SK-N-SH treated with all-trans-retinoic acid at 6 μM for 48 hours (cell line): ENCODE measurements around the gene MBD5.

Source experiments
- ATAC-seq: fragments of 200-7000 bp; cut with Tn5 transposase; 3 replicates; pipeline ENCODE4 v1.9.1; 2020; ENCODE audit warnings: mild to moderate bottlenecking, moderate library complexity
- ARNTL ChIP-seq: fragments of 450-650 bp; formaldehyde crosslinking; IDR thresholded peaks from 2 replicates; pipeline ENCODE4 v1.5.0; 2020; ENCODE audit warnings: low read depth, mild to moderate bottlenecking, moderate library complexity, borderline replicate concordance
- BACH2 ChIP-seq: fragments of 250-450 bp; sonication (Bioruptor Pico); IDR thresholded peaks from 2 replicates; pipeline ENCODE4 v1.9.0; 2021; ENCODE audit warnings: mild to moderate bottlenecking, borderline replicate concordance
- CREB5 ChIP-seq: fragments of 250-450 bp; sonication (Bioruptor Pico); IDR thresholded peaks from 2 replicates; pipeline ENCODE4 v1.5.1; 2020; ENCODE audit warnings: low read depth, mild to moderate bottlenecking, moderate library complexity
- CSDC2 ChIP-seq: fragments of 250-450 bp; sonication (Bioruptor Pico); IDR thresholded peaks from 2 replicates; pipeline ENCODE4 v1.5.0; 2020; ENCODE audit warnings: mild to moderate bottlenecking, moderate library complexity
- CSRNP3 ChIP-seq: fragments of 250-450 bp; sonication (Bioruptor Pico); IDR thresholded peaks from 2 replicates; pipeline ENCODE4 v1.5.1; 2021; ENCODE audit warnings: mild to moderate bottlenecking, moderate library complexity
- GLIS3 ChIP-seq: fragments of 250-450 bp; sonication (Bioruptor Pico); IDR thresholded peaks from 2 replicates; pipeline ENCODE4 v1.5.0; 2020; ENCODE audit warnings: mild to moderate bottlenecking, moderate library complexity
- ISL1 ChIP-seq: fragments of 250-450 bp; sonication (Bioruptor Pico); IDR thresholded peaks from 2 replicates; pipeline ENCODE4 v2.1.2; 2022; ENCODE audit warnings: mild to moderate bottlenecking, moderate library complexity
- OSR1 ChIP-seq: fragments of 250-450 bp; sonication (Bioruptor Pico); IDR thresholded peaks from 2 replicates; pipeline ENCODE4 v1.8.0; 2022; ENCODE audit warnings: moderate library complexity, mild to moderate bottlenecking, inconsistent platforms
- PATZ1 ChIP-seq: fragments of 250-450 bp; sonication (Bioruptor Pico); IDR thresholded peaks from 2 replicates; pipeline ENCODE4 v1.8.0; 2020; ENCODE audit warnings: mild to moderate bottlenecking, moderate library complexity, borderline replicate concordance
- POU6F1 ChIP-seq: fragments of 250-450 bp; sonication (Bioruptor Pico); IDR thresholded peaks from 2 replicates; pipeline ENCODE4 v1.8.0; 2021; ENCODE audit warnings: low read depth, mild to moderate bottlenecking, moderate library complexity, borderline replicate concordance
- PPARA ChIP-seq: fragments of 250-450 bp; sonication (Bioruptor Pico); IDR thresholded peaks from 2 replicates; pipeline ENCODE4 v1.5.0; 2020; ENCODE audit warnings: mild to moderate bottlenecking, borderline replicate concordance
- RARB ChIP-seq: fragments of 250-450 bp; sonication (Bioruptor Pico); IDR thresholded peaks from 2 replicates; pipeline ENCODE4 v1.8.0; 2021; ENCODE audit warnings: mild to moderate bottlenecking, moderate library complexity
- SNAI2 ChIP-seq: fragments of 250-450 bp; sonication (Bioruptor Pico); IDR thresholded peaks from 2 replicates; pipeline ENCODE4 v1.5.0; 2020; ENCODE audit warnings: mild to moderate bottlenecking, moderate library complexity
- TCF4 ChIP-seq: fragments of 250-450 bp; sonication (Bioruptor Pico); IDR thresholded peaks from 2 replicates; pipeline ENCODE4 v1.8.0; 2021; ENCODE audit warnings: mild to moderate bottlenecking, moderate library complexity, borderline replicate concordance
- TOX ChIP-seq: fragments of 250-450 bp; sonication (Bioruptor Pico); IDR thresholded peaks from 2 replicates; pipeline ENCODE4 v1.8.0; 2021; ENCODE audit warnings: mild to moderate bottlenecking, moderate library complexity, borderline replicate concordance
- TSHZ2 ChIP-seq: fragments of 250-450 bp; sonication (Bioruptor Pico); IDR thresholded peaks from 2 replicates; pipeline ENCODE4 v1.5.0; 2020; ENCODE audit warnings: mild to moderate bottlenecking, moderate library complexity
- ZC3H10 ChIP-seq: fragments of 250-450 bp; sonication (Bioruptor Pico); IDR thresholded peaks from 2 replicates; pipeline ENCODE4 v1.5.1; 2021; ENCODE audit warnings: mild to moderate bottlenecking, moderate library complexity
- ZFP3 ChIP-seq: fragments of 250-450 bp; sonication (Bioruptor Pico); IDR thresholded peaks from 2 replicates; pipeline ENCODE4 v1.5.0; 2020; ENCODE audit warnings: mild to moderate bottlenecking, moderate library complexity
- ZFP30 ChIP-seq: fragments of 450-650 bp; formaldehyde crosslinking; IDR thresholded peaks from 2 replicates; pipeline ENCODE4 v1.5.0; 2022; ENCODE audit warnings: mild to moderate bottlenecking, moderate library complexity
- ZNF565 ChIP-seq: fragments of 450-650 bp; formaldehyde crosslinking; conservative IDR thresholded peaks from 2 replicates; pipeline ENCODE4 v1.5.0; 2020; ENCODE audit warnings: low read depth, mild to moderate bottlenecking, moderate library complexity
- ZNF70 ChIP-seq: fragments of 450-650 bp; formaldehyde crosslinking; IDR thresholded peaks from 2 replicates; pipeline ENCODE4 v1.5.0; 2020; ENCODE audit warnings: mild to moderate bottlenecking, moderate library complexity
- ZNF8 ChIP-seq: fragments of 450-650 bp; formaldehyde crosslinking; IDR thresholded peaks from 2 replicates; pipeline ENCODE4 v1.5.0; 2020; ENCODE audit warnings: mild to moderate bottlenecking, moderate library complexity

MBD5 gene

GRCh38 chr2:148253685-148254084 is 232.8 kb downstream of the MBD5 start:
- TF ChIP-seq CREB5 (no peak), GLIS3 (CRISPR knock-in tag) (no peak), ZNF565 (CRISPR knock-in tag) (no peak), SNAI2 (no peak), RARB (CRISPR knock-in tag) (no peak), TSHZ2 (no peak), PPARA (CRISPR knock-in tag) (no peak), TCF4 (no peak), ZNF8 (CRISPR knock-in tag) (no peak), PATZ1 (no peak), POU6F1 (CRISPR knock-in tag) (no peak), ZFP30 (CRISPR knock-in tag) (no peak), ZFP3 (no peak), CSRNP3 (CRISPR knock-in tag) (no peak), ZNF70 (CRISPR knock-in tag) (no peak), OSR1 (no peak), TOX (CRISPR knock-in tag) (no peak), BACH2 (CRISPR knock-in tag) (no peak), ZC3H10 (no peak), ARNTL (CRISPR knock-in tag) (no peak)
- no peak for ATAC-seq

GRCh38 chr2:148255929-148256328 is 235.0 kb downstream of the MBD5 start:
- no peak for ATAC-seq
- TF ChIP-seq OSR1 (no peak), GLIS3 (CRISPR knock-in tag) (no peak), TCF4 (no peak), POU6F1 (CRISPR knock-in tag) (no peak), ZFP3 (no peak), TSHZ2 (no peak), ZC3H10 (no peak), CREB5 (no peak), CSDC2 (no peak), ZNF565 (CRISPR knock-in tag) (no peak), RARB (CRISPR knock-in tag) (no peak), ISL1 (CRISPR knock-in tag) (no peak), BACH2 (CRISPR knock-in tag) (no peak), CSRNP3 (CRISPR knock-in tag) (no peak), ZNF8 (CRISPR knock-in tag) (no peak), PPARA (CRISPR knock-in tag) (no peak), TOX (CRISPR knock-in tag) (no peak), SNAI2 (no peak)
